SK-N-MC (cell line): Measurements from ENCODE around the gene PLD1.

Experiments used
- DNase-seq: peaks from one replicate; pipeline ENCODE4 v3.0.0-alpha.2; 2011; ENCODE audit warnings: low read depth, low spot score
- H3K27ac ChIP-seq: fragments of 200-600 bp; sonication (generic); 2 replicates; pipeline ENCODE4 v1.5.1; 2016; ENCODE audit warnings: mixed run types
- H3K36me3 ChIP-seq: fragments of 200-600 bp; sonication (generic); 2 replicates; pipeline ENCODE4 v1.6.1; 2017; ENCODE audit warnings: antibody characterized with exemption, low read length, mixed read lengths; ENCODE audit not compliant: insufficient read depth
- H3K4me3 ChIP-seq: fragments of 200-600 bp; sonication (generic); 2 replicates; pipeline ENCODE4 v1.5.1; 2016
- H3K9ac ChIP-seq: fragments of 200-600 bp; sonication (generic); 2 replicates; pipeline ENCODE4 v1.8.0; 2017; ENCODE audit warnings: mixed run types, mixed read lengths; ENCODE audit not compliant: insufficient read length
- H3K9me3 ChIP-seq: fragments of 200-600 bp; sonication (generic); 2 replicates; pipeline ENCODE4 v1.6.1; 2017; ENCODE audit warnings: low read depth, mild to moderate bottlenecking, antibody characterized with exemption, low read length, moderate library complexity, mixed read lengths
- EZH2 ChIP-seq: fragments of 200-600 bp; sonication (generic); IDR thresholded peaks from one replicate; pipeline ENCODE4 v1.6.1; 2017; ENCODE audit warnings: antibody characterized with exemption
- FOXP2 ChIP-seq: optimal IDR thresholded peaks from 2 replicates; pipeline ENCODE3; 2011; ENCODE audit warnings: mild to moderate bottlenecking, moderate library complexity; ENCODE audit not compliant: insufficient read depth; ENCODE audit errors: extremely low read length, control extremely low read depth
- POLR2AphosphoS5 ChIP-seq: IDR thresholded peaks from 2 replicates; pipeline ENCODE4 v1.6.1; 2012; ENCODE audit warnings: mild to moderate bottlenecking, low read depth, low read length, borderline replicate concordance

Gene PLD1

DNA sequence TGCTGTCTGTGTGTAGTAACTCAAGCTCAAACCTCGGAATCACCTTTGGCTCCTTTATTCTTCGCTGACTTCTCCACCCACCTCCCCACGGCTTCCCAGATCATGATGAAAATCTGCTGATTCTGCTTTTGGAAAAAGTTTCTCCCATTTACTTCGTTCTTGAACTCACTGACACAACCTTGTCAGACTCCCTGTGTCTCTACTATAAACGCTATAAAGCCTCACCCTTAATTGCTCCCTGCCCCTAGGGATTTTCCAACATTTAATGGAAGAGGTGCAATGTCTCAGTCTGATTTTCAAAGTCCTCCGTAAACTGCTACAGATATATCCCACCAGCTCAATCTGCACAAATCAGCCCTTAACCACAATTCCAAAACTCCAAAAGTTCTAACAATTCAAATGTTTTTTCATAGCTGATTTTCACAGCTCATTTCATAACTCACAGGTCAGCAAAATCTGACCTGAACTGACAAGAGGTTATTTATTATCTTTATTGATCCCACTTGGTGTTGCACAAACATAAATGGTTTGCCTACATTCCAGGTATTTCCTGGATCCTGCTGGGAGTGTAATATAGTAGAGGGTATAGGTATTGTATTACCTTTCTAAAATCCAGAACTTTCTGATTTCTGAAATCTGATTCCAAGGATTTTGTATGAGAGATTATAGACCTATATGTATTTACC, 129.4 kb downstream of the PLD1 start:
- no peak for TF ChIP-seq POLR2AphosphoS5
- TF ChIP-seq FOXP2, result no peak
- TF ChIP-seq EZH2, result no peak

DNA sequence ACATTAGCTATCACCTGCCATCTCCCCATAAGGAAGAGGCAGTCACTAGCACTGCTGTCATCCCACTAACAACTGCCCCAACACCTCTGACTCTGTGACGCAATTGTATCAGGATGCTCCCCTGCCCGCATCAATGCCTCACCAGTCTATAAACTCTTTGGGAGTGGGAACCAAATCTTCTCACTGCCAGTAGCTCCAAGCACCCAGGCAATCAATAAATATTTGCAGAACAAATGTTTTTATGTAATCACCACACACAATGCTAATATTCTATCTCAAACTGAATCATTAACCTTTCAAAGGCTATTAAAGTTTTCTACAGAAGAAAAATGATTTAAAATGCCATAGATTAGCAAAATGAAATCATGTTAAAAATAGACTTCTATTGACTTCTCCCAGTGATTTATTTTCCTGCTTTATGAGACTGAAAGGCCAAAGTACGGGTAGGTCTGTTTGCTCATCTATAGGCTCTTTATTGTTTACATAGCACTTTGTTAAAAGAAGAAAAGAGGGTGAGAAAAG, 131.3 kb downstream of the PLD1 start:
- DNase-seq, result no peak
- H3K9ac ChIP-seq, result no peak overlapping the region
- no peak overlapping the region for H3K4me3 ChIP-seq
- TF ChIP-seq EZH2, result no peak
- no peak for TF ChIP-seq POLR2AphosphoS5
- H3K9me3 ChIP-seq, result no peaks in the 10 kb centered on the region
- H3K36me3 ChIP-seq, result no peaks in the 10 kb centered on the region
- no peak overlapping the region for H3K27ac ChIP-seq

More for the DNA sequence above, 129.4 kb downstream of the PLD1 start:
- Histone ChIP-seq H3K36me3 (no peaks in the 10 kb centered on the region), H3K9ac (no peak overlapping the region), H3K4me3 (no peak overlapping the region), H3K9me3 (no peaks in the 10 kb centered on the region), H3K27ac (no peak overlapping the region)
- no peak for DNase-seq

DNA sequence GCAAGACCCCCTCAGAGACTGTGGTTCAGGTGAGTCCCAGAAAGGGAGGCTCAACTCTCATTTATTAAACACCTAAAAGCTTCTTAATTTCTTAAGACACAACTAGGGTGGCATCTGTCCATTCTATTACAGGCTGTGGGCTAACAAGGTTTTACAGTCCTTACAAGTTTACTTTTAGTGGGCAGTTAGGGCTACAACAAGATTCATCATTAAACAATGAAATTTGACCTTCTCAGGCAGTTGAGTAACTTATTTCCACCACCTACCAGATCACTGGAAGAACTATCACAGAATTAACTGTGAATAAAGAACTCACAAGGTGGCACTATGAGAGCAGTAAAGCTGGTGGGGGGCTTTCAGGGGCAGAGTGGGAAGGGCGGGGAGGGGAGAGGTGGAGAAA, 132.6 kb downstream of the PLD1 start:
- no peak overlapping the region for H3K4me3 ChIP-seq
- no peak overlapping the region for H3K9ac ChIP-seq

DNA sequence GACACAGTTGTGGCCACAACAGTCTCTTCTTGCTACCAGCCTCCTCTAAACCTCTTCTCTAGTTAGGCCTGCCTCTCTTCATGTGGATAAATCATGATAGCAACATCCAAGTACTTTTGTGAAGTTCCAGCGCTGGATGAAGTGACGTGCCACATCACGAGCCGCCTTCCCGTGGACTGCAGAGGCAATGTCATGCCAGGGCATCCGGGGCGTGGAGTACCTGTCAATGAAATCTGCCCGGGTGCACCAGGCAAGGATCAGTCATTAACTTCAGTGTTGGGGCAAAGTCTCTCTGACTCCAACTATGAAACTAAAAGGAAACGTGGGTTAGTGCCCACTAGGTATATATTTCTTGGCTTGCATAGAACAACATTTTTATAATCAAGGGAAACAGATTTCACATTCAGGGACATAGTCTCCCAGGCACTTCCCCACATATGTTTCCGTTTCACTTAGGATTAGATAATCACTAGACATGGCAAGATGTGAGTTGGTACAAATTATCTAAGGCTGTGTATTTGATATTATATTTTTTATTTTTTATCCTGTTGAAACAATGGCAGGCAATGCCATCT, 133.6 kb downstream of the PLD1 start:
- TF ChIP-seq EZH2 (no peak), FOXP2 (no peak), POLR2AphosphoS5 (no peak)
- Histone ChIP-seq H3K36me3 (no peaks in the 10 kb centered on the region), H3K9me3 (no peaks in the 10 kb centered on the region), H3K9ac (no peak overlapping the region), H3K4me3 (no peak overlapping the region), H3K27ac (no peak overlapping the region)
- DNase-seq, result no peak

More for the DNA sequence above, 132.6 kb downstream of the PLD1 start:
- TF ChIP-seq POLR2AphosphoS5 (no peak), FOXP2 (no peak), EZH2 (no peak)
- Histone ChIP-seq H3K27ac (no peak overlapping the region), H3K36me3 (no peaks in the 10 kb centered on the region), H3K9me3 (no peaks in the 10 kb centered on the region)
- DNase-seq, result no peak

DNA sequence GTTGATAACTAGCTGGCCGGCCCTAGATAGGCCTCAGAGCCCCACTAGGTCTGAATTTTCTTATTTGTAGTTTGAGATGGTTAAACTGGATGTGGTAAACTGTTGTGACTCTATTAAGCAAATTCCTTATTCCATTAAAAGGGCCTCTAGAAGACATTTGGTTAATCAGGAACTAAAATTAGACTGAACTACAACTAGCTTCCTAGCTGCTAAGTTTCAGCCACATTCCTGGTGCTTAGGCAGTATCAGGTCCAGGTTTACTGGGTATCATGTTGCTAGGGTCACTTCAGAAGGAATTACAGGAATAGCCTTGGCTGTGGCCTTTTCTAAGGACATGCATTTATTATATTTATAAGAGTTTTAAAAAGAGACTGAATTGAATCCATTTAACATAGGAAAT, 136.3 kb downstream of the PLD1 start:
- no peak for DNase-seq
- Histone ChIP-seq H3K27ac (no peak overlapping the region), H3K9ac (no peak overlapping the region), H3K9me3 (no peaks in the 10 kb centered on the region), H3K4me3 (no peak overlapping the region), H3K36me3 (no peaks in the 10 kb centered on the region)
- TF ChIP-seq EZH2 (no peak), POLR2AphosphoS5 (no peak), FOXP2 (no peak)

DNA sequence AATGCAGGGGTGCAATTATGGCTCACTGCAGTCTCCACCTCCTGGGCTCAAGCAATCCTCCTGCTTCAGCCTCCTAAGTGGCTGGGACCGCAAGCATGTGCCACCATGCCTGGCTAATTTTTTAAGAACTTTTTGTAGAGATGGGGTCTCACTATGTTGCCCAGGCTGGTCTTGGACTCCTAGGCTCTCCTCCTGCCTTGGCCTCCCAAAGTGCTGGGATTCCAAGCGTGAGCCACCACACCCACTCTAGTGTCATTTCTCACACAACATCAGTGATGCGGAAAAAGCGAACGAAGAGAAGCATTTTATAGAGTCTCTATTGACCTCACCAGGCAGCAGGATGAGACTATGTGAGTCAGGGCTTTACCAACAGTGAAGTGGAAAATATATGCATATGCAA, 137.7 kb downstream of the PLD1 start:
- Histone ChIP-seq H3K4me3 (no peak overlapping the region), H3K9ac (no peak overlapping the region), H3K36me3 (no peaks in the 10 kb centered on the region), H3K27ac (no peak overlapping the region), H3K9me3 (no peaks in the 10 kb centered on the region)
- DNase-seq, result no peak
- no peak for TF ChIP-seq FOXP2
- TF ChIP-seq POLR2AphosphoS5, result no peak
- TF ChIP-seq EZH2, result no peak

DNA sequence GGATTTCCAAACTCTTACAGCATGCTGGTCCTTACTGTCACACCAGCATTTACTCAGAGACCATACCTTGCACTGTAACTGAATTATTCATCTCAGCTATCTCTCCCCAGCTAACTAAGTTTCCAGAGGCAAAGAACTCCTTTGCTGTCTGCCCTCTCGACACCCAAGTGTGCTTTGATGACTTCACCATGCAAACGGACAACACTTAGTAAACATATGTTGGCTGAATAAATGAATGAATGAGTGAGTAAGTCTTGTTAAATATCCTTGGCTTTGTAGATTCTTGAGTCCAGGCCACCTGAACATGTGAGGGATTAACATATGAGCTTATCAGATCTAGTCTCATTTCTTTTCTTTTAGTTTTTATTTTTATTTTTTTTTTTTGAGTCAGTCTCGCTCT, 138.2 kb downstream of the PLD1 start:
- DNase-seq, result no peak
- Histone ChIP-seq H3K9me3 (no peaks in the 10 kb centered on the region), H3K27ac (no peak overlapping the region), H3K9ac (no peak overlapping the region), H3K4me3 (no peak overlapping the region), H3K36me3 (no peaks in the 10 kb centered on the region)
- TF ChIP-seq EZH2 (no peak), POLR2AphosphoS5 (no peak), FOXP2 (no peak)

DNA sequence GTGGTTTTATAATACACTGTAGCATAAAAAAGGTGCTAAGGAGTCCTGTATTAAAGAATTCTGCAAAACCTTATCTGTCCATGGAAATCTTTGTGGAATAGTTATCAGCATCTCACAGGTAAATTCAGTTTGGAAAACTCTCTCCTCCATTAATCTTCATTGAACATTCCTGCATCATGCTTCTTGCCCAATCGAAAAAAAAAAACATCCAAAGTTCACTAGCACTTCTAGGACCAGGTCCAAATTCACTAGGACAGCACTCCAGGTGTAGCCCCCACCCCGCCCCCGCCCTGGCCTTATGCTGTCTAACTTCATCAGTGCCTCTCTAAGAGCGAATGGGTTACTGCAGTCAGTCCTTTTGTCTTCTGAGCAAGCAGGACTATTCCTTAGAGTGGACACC, 138.6 kb downstream of the PLD1 start:
- TF ChIP-seq EZH2, result no peak
- no peak for TF ChIP-seq FOXP2
- no peak for TF ChIP-seq POLR2AphosphoS5
- no peak overlapping the region for H3K9ac ChIP-seq
- H3K9me3 ChIP-seq, result no peaks in the 10 kb centered on the region
- H3K4me3 ChIP-seq, result no peak overlapping the region
- no peak for DNase-seq
- no peak overlapping the region for H3K27ac ChIP-seq
- no peaks in the 10 kb centered on the region for H3K36me3 ChIP-seq

DNA sequence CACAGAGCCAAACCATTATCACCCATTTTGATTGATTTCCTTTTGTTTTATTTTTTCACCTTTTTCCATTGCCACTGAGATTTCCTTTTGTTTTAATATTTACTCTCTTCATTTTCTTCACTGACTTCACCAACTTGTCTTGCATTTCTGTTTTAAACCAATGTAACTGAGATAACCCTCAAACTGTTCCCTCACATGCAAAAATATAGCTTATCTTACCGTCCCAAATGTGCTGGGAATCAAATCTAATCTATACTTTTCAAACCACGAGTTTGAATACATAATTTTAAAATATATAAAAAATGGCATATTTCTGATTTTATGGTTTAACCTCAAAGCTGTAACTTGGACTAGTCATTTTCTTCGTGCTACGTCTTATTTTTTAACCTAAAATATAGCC, 143.8 kb downstream of the PLD1 start:
- no peak overlapping the region for H3K4me3 ChIP-seq
- no peaks in the 10 kb centered on the region for H3K36me3 ChIP-seq
- TF ChIP-seq POLR2AphosphoS5 (no peak), EZH2 (no peak)
- H3K9ac ChIP-seq, result no peak overlapping the region
- no peak for DNase-seq
- H3K9me3 ChIP-seq, result no peaks in the 10 kb centered on the region
- H3K27ac ChIP-seq, result no peak overlapping the region
